ENCODE results near the gene CHN1.

CHN1 gene

DNA sequence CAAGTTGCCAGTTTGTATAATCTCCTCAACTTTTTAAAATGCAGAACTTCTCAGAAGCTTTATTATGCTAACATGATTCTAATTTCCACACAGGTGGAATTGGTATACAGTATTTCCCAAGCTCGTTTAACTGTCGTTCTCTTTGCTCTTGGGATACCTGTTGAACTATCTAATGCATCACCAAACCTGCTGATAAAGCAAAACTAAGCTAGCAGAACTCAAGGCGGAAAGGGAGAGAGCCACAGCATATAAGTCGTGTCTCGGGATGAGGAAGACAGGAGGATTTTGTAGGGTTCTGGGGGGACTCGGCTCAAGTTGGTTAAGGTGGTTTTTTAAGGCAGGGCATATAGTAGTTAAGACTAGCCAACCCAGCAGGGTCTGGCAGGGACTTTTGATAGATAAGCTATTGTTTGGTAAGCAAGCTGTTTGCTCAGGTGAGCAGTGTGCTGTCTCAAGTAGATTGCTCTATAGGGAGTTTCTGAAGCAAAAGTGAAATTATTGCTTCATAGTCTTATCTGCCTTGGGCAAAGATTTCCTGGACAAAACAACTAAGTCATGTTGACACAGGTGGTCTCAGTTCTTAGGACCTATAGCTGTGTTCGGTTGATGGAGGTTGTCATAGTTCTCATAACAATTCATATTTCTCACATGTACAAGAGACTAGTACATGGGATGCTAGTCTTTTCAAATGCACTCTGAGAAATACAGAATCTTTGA lies 212.7 kb downstream of the CHN1 start:
- ATAC-seq = no peak
- H3K27me3 Mint-ChIP-seq = peaks cover 17% of the 10 kb centered on the region
- no peak overlapping the region for H3K27ac Mint-ChIP-seq
- no peak overlapping the region for H3K4me3 Mint-ChIP-seq
- no peaks in the 10 kb centered on the region for H3K9me3 Mint-ChIP-seq
- no peaks in the 10 kb centered on the region for H3K36me3 Mint-ChIP-seq
- H3K4me1 Mint-ChIP-seq = peaks cover 11% of the 10 kb centered on the region

- Mint-ChIP-seq H3K9me3 (no peaks in the 10 kb centered on the region), H3K4me3 (no peak overlapping the region), H3K36me3 (no peaks in the 10 kb centered on the region), H3K4me1 (peaks cover 11% of the 10 kb centered on the region), H3K27ac (no peak overlapping the region), H3K27me3 (peaks cover 17% of the 10 kb centered on the region)
- ATAC-seq = no peak
Measured at GRCh38 chr2:174791746-174792280, 213.4 kb downstream of the CHN1 start.

GRCh38 chr2:174791020-174791419 lies 214.2 kb downstream of the CHN1 start:
- no peak for ATAC-seq
- Mint-ChIP-seq H3K27me3 (peaks cover 17% of the 10 kb centered on the region), H3K27ac (no peak overlapping the region), H3K9me3 (no peaks in the 10 kb centered on the region), H3K36me3 (no peaks in the 10 kb centered on the region), H3K4me1 (peaks cover 11% of the 10 kb centered on the region), H3K4me3 (no peak overlapping the region)

DNA sequence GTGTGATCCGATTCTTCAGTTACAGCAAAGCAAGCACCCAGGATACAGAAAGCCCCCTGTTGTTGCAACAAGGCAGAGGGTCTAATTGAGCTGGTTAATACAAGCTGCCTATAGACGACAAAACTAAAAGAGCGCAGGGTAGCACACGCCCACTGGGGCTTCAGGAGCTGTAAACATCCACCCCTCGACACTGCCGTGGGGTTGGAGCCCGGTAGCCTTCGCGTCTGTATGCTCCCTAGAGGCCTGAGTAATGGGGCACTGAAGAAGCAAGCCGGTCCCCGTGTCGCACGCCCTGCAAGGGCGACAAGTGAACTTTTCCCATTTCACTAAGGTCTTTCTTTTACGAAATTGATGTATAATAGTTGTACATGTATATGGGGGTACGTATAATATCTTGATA lies 216.2 kb downstream of the CHN1 start:
- Mint-ChIP-seq H3K9me3 (no peaks in the 10 kb centered on the region), H3K4me1 (peaks cover 11% of the 10 kb centered on the region), H3K27ac (no peak overlapping the region), H3K36me3 (no peaks in the 10 kb centered on the region), H3K27me3 (peaks cover 9% of the 10 kb centered on the region), H3K4me3 (no peak overlapping the region)
- ATAC-seq = no peak

- H3K4me1 Mint-ChIP-seq = peaks cover 11% of the 10 kb centered on the region
- ATAC-seq = no peak
- H3K27me3 Mint-ChIP-seq = peaks cover 4% of the 10 kb centered on the region
- H3K36me3 Mint-ChIP-seq = no peaks in the 10 kb centered on the region
- H3K27ac Mint-ChIP-seq = no peak overlapping the region
- H3K9me3 Mint-ChIP-seq = no peaks in the 10 kb centered on the region
- no peak overlapping the region for H3K4me3 Mint-ChIP-seq
Measured at GRCh38 chr2:174788291-174788929, 216.8 kb downstream of the CHN1 start.

DNA sequence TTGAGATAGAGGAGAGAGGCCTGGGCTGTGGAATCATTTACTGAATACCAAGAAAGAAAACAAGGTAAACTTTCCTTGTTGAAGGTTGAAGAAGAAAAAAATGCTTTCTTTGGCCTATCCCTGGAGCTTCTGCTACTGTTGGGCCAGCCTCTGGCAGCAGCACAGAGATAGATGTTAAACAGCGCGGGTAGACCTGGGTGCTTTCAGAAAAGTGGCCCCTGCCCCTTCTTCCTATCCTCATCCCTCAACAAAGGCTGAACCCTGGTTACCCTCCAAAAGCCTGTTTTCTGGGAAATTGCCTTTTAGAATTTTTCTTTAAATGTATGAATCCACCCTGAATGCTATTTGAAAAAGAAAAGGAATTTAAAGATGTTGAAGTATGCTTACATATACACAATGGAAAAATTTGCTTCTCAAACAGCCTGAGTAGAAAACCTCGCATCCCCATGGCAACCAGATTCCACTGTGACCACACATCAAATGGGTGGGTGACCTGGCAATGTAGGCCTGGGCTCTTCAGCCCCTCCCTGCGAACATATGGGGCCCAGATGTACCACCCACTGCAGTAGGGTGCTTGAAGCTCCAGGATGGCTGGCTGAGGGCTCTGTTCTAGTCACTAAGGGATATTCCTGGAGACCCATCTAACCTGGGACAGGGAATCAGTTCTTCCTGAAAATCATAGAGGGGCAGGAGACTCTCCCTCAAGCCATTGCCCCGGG lies 217.5 kb downstream of the CHN1 start:
- ATAC-seq = no peak
- Mint-ChIP-seq H3K36me3 (no peaks in the 10 kb centered on the region), H3K9me3 (no peaks in the 10 kb centered on the region), H3K27ac (no peak overlapping the region), H3K4me1 (peaks cover 11% of the 10 kb centered on the region), H3K4me3 (no peak overlapping the region), H3K27me3 (no peaks in the 10 kb centered on the region)

- Mint-ChIP-seq H3K4me3 (no peak overlapping the region), H3K27me3 (peaks cover 8% of the 10 kb centered on the region), H3K9me3 (no peaks in the 10 kb centered on the region), H3K4me1 (peaks cover 11% of the 10 kb centered on the region), H3K36me3 (no peaks in the 10 kb centered on the region), H3K27ac (no peak overlapping the region)
- no peak for ATAC-seq
Measured at GRCh38 chr2:174786066-174786725, 219.0 kb downstream of the CHN1 start.

DNA sequence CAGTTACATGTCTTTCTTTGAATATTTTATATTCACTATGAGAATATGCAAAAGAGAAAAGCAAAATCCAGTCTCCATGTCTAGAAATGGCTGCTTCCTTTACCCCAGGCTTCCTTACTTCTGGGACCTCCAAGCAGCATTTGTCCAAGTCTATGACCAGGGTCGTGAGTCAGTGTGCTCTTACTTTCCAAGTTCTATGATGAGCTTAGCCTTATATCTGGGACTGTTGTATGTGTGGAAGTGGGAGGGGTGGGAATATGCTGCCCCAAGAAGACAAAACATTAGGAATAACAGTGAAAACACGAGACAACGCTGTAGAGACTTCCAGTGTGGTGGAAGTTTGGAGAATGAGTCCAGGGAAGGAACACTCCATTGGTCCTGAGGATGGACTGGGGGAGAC lies 219.7 kb downstream of the CHN1 start:
- H3K27me3 Mint-ChIP-seq = peaks cover 8% of the 10 kb centered on the region
- H3K27ac Mint-ChIP-seq = no peak overlapping the region
- no peak for ATAC-seq
- no peak overlapping the region for H3K4me3 Mint-ChIP-seq
- no peaks in the 10 kb centered on the region for H3K36me3 Mint-ChIP-seq
- H3K4me1 Mint-ChIP-seq = peaks cover 11% of the 10 kb centered on the region
- H3K9me3 Mint-ChIP-seq = no peaks in the 10 kb centered on the region

DNA sequence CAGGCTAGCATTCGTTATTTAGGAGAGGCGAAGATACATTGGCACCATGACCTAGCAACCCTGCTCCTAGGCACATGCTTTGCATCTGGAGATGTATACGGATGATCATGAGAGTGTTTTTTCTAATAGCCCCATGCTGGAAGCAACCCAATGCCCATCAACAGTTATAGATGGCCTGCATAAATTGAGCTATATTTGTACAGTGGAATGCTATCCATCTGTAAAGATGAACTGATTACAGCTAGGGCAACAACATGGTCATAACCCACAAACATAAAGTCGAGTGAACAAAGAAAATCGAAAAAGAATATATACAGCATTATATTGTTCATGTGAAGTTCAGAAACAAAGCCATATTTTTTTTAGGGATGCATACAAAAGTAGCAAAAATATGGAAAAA lies 220.3 kb downstream of the CHN1 start:
- H3K4me3 Mint-ChIP-seq = no peak overlapping the region
- no peak for ATAC-seq
- H3K36me3 Mint-ChIP-seq = no peaks in the 10 kb centered on the region
- H3K27ac Mint-ChIP-seq = no peak overlapping the region
- peaks cover 11% of the 10 kb centered on the region for H3K4me1 Mint-ChIP-seq
- H3K9me3 Mint-ChIP-seq = no peaks in the 10 kb centered on the region
- peaks cover 8% of the 10 kb centered on the region for H3K27me3 Mint-ChIP-seq

DNA sequence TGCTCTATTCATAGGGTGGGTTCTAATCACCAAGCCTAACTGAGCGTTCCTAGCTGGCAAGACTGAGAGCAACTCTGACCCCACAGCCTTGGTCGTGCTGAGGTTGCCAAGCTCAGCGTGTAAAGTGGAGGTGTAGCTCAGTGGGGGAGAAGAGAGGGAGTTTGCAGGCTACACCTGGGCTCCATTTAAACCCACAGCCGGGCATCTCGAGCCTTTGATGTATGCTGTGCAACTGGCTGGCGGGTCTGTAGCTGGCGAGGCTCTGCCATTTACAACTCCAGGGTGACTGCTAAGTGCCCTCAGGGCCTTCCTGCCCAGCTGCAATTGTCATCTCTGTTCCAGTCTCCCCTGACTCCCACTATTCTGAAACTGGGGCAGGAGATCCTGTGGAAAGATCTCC lies 220.9 kb downstream of the CHN1 start:
- H3K4me1 Mint-ChIP-seq = peaks cover 11% of the 10 kb centered on the region
- no peaks in the 10 kb centered on the region for H3K36me3 Mint-ChIP-seq
- ATAC-seq = no peak

DNA sequence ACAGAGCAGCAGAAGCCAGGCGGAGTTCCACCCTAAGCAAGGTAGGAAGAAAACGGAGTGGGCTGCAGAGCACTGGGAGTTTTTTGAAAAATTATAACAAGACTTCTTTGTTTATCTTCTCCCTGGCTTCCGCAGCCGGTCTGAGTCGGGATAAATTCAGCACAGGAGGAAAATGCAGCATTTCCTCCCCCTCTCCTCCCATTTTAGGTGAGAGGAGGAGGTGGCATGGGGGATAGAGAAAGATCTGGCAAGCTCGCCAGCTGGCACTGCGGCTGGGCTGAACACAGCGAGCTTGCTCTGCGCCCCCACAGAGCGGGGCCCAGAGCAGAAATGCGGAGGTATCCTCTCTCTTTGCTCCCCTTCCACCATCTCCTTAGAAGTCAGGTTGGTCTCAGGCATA lies 223.2 kb downstream of the CHN1 start:
- Mint-ChIP-seq H3K4me3 (no peak overlapping the region), H3K36me3 (no peaks in the 10 kb centered on the region), H3K27me3 (peaks cover 23% of the 10 kb centered on the region), H3K9me3 (no peaks in the 10 kb centered on the region), H3K4me1 (peaks cover 10% of the 10 kb centered on the region), H3K27ac (no peak overlapping the region)
- ATAC-seq = no peak

More for the DNA sequence above, 220.9 kb downstream of the CHN1 start:
- no peak overlapping the region for H3K27ac Mint-ChIP-seq
- no peak overlapping the region for H3K4me3 Mint-ChIP-seq
- H3K9me3 Mint-ChIP-seq = no peaks in the 10 kb centered on the region
- H3K27me3 Mint-ChIP-seq = peaks cover 10% of the 10 kb centered on the region

GRCh38 chr2:174781298-174781697 lies 223.9 kb downstream of the CHN1 start:
- ATAC-seq = no peak
- Mint-ChIP-seq H3K9me3 (no peaks in the 10 kb centered on the region), H3K27ac (no peak overlapping the region), H3K27me3 (peaks cover 23% of the 10 kb centered on the region), H3K4me3 (no peak overlapping the region), H3K4me1 (peaks cover 12% of the 10 kb centered on the region), H3K36me3 (no peaks in the 10 kb centered on the region)

DNA sequence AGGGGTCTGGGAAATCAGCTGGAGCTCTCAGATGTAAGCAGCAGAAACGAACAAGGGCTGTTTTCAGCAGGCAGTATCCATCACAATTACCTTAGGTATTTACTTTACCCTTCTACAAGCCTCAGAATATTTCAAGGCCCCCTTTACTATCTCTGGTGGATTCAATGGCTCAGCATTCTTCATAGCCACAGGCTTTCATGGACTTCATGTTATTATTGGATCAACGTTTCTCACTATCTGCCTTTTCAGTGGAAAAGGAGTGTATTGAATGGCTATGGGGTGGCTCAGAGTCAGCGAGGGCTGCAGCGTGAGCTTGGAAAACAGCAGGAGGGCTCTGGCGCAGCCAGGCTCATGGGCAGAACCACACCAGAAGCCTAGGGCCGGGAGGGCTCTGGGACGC lies 224.3 kb downstream of the CHN1 start:
- ATAC-seq = no peak
- no peak overlapping the region for H3K4me3 Mint-ChIP-seq
- H3K27ac Mint-ChIP-seq = no peak overlapping the region
- no peaks in the 10 kb centered on the region for H3K36me3 Mint-ChIP-seq
- H3K27me3 Mint-ChIP-seq = peaks cover 23% of the 10 kb centered on the region
- H3K4me1 Mint-ChIP-seq = peaks cover 16% of the 10 kb centered on the region
- no peaks in the 10 kb centered on the region for H3K9me3 Mint-ChIP-seq

DNA sequence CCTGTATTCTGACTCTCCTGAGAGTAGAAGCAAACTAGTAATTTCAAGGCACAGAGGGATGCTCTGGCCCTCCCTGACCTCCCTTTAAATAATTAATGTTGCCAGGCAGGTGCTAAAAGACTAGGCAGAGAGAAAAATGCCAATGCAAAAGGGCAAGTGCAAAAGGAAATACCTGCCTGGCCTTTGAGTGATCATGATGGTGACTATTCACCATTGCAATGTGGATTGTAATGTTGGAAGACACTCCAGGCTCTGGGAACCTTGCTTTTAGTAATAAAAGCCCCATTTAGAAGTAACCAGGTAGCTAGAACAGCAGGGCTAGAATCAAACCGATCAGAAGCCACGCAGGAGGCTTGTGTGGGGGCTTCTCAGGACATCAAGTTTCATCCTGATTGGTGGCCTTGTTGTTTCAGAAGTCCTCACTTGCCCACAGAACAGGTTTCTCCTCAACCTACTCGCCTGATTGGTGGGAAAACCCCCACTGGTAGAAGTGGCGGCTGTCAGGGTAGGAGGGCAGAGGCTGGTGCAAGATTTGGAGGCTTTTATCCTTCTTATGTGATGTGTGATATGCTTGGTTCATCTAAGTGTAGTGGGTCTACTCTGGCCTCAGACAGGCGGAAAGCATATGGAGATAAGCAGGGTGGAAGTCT lies 224.9 kb downstream of the CHN1 start:
- peaks cover 23% of the 10 kb centered on the region for H3K27me3 Mint-ChIP-seq
- H3K9me3 Mint-ChIP-seq = no peaks in the 10 kb centered on the region
- H3K4me1 Mint-ChIP-seq = peaks cover 20% of the 10 kb centered on the region
- no peak overlapping the region for H3K4me3 Mint-ChIP-seq
- H3K27ac Mint-ChIP-seq = no peak overlapping the region
- no peak for ATAC-seq
- H3K36me3 Mint-ChIP-seq = no peaks in the 10 kb centered on the region
